Vagina (tissue), 2 donors: ENCODE results near the gene JMJD4. TPM values are rescaled to one million over a fixed set of nuclear protein-coding genes. Genes with fewer than 3 reads are reported as not detected.

Experiments
- DNase-seq, 2 donors: peaks; one replicate each; pipeline ENCODE4 v3.0.0-alpha.2; 2017; ENCODE audit errors: extremely low spot score in 2 of 2
- H3K27ac ChIP-seq: fragments of 200-600 bp; sonication (generic); one replicate; pipeline ENCODE4 v1.5.1; 2019
- H3K27me3 ChIP-seq: fragments of 200-600 bp; sonication (generic); one replicate; pipeline ENCODE4 v1.5.1; 2019
- H3K36me3 ChIP-seq, 2 donors: fragments of 200-600 bp; sonication (generic); one replicate each; pipeline ENCODE4 v1.5.1; 2017 to 2019
- H3K4me1 ChIP-seq: fragments of 200-600 bp; sonication (generic); one replicate; pipeline ENCODE4 v1.5.1; 2019
- H3K4me3 ChIP-seq, 2 donors: fragments of 200-600 bp; sonication (generic); 1 replicate in 1 of 2; 2 replicates in 1 of 2; pipeline ENCODE4 v1.5.1; 2016 to 2019
- H3K9me3 ChIP-seq: fragments of 200-600 bp; sonication (generic); one replicate; pipeline ENCODE4 v1.5.1; 2019
- CTCF ChIP-seq, 3 experiments: fragments of 450-650 bp in 2 of 3; fragments of 200-600 bp in 1 of 3; sonication (generic) in 1 of 3; IDR thresholded peaks; one replicate each; pipeline ENCODE4 v1.5.1; 2017 to 2019; ENCODE audit warnings: antibody characterized with exemption in 3 of 3, mild to moderate bottlenecking in 2 of 3, moderate library complexity in 2 of 3
- POLR2A ChIP-seq, 2 donors: fragments of 450-650 bp; IDR thresholded peaks; one replicate each; pipeline ENCODE4 v1.6.1; 2017; ENCODE audit warnings: antibody characterized with exemption in 2 of 2, mild to moderate bottlenecking in 2 of 2, moderate library complexity in 2 of 2
- POLR2AphosphoS5 ChIP-seq, 2 donors: sonication (generic); formaldehyde crosslinking; IDR thresholded peaks; one replicate each; pipeline ENCODE4 v1.9.0; 2017; ENCODE audit warnings: antibody characterized with exemption in 2 of 2, mild to moderate bottlenecking in 2 of 2, low read depth in 1 of 2; ENCODE audit not compliant: insufficient read depth in 1 of 2
- intact Hi-C: fragments of 100-400 bp; cut with DNase I; formaldehyde crosslinking; loops from one replicate; pipeline ENCODE4 v1.15.1; 2023
- total RNA-seq: library from RNA; depleted of rRNA; stranded (reverse); fragments of >200 nt; gene quantifications from one replicate; pipeline ENCODE4 v1.2.3, GENCODE V29; 2016

The JMJD4 gene
- 18.2 TPM for total RNA-seq

- intact Hi-C loops = loop anchor here (10.0 kb wide), 1 partner anchor 350 kb away; the partner anchor contains the start of gene ARF1
- TF ChIP-seq CTCF (IDR thresholded peaks at IDR 0.05) (no peak), POLR2AphosphoS5 (IDR thresholded peaks at IDR 0.05; ENCODE audit: insufficient read depth in 1 of 2, low read depth in 1 of 2) (peak; percentile 36 to 92), POLR2A (IDR thresholded peaks at IDR 0.05) (peak in 1 of 2 donors; percentile 69)
Observed at GRCh38 chr1:227734856-227735538, at the start of gene JMJD4, which contains the start of gene SNAP47. JMJD4 (minus strand) TSS chr1:227735302; CDS start chr1:227735273, 29 bp downstream. SNAP47 (plus strand) TSS chr1:227735435; CDS start chr1:227747737, 12,302 bp downstream.

GRCh38 chr1:227782226-227782625, 47.1 kb upstream of the JMJD4 start:
- no peak overlapping the region for H3K27ac ChIP-seq
- H3K9me3 ChIP-seq = no peaks in the 10 kb centered on the region
- H3K27me3 ChIP-seq = no peaks in the 10 kb centered on the region
- H3K36me3 ChIP-seq = peaks cover 0 to 7% of the 10 kb centered on the region in 2 donors
- H3K4me1 ChIP-seq = peaks cover 15% of the 10 kb centered on the region
- H3K4me3 ChIP-seq = no peak overlapping the region
- no peak for TF ChIP-seq CTCF (IDR thresholded peaks at IDR 0.05)
- no peak for TF ChIP-seq POLR2A (IDR thresholded peaks at IDR 0.05)
- no peak for TF ChIP-seq POLR2AphosphoS5 (IDR thresholded peaks at IDR 0.05; ENCODE audit: insufficient read depth in 1 of 2, low read depth in 1 of 2)
- DNase-seq = peak in 1 of 2 donors; percentile 84
- intact Hi-C loops = no loop called here

More at GRCh38 chr1:227734856-227735538, at the start of gene JMJD4, which contains the start of gene SNAP47:
- H3K27me3 ChIP-seq = no peaks in the 10 kb centered on the region
- no peaks in the 10 kb centered on the region for H3K9me3 ChIP-seq
- peak; percentile 64 to 89 for DNase-seq
- H3K4me3 ChIP-seq = peak within 1 kb of the TSS; percentile 91 to 92
- H3K4me1 ChIP-seq = peaks cover 39% of the 10 kb centered on the region
- H3K27ac ChIP-seq = peak within 1 kb of the TSS; percentile 92
- peaks cover 0 to 7% of the 10 kb centered on the region in 2 donors for H3K36me3 ChIP-seq

GRCh38 chr1:227781314-227781930, 46.3 kb upstream of the JMJD4 start:
- peaks cover 7% of the 10 kb centered on the region for H3K4me1 ChIP-seq
- peaks cover 0 to 12% of the 10 kb centered on the region in 2 donors for H3K36me3 ChIP-seq
- intact Hi-C loops = no loop called here
- no peaks in the 10 kb centered on the region for H3K27me3 ChIP-seq
- H3K4me3 ChIP-seq = no peak overlapping the region
- no peaks in the 10 kb centered on the region for H3K9me3 ChIP-seq
- no peak overlapping the region for H3K27ac ChIP-seq
- TF ChIP-seq POLR2AphosphoS5 (IDR thresholded peaks at IDR 0.05; ENCODE audit: insufficient read depth in 1 of 2, low read depth in 1 of 2) (no peak), POLR2A (IDR thresholded peaks at IDR 0.05) (no peak), CTCF (IDR thresholded peaks at IDR 0.05) (no peak)
- DNase-seq = no peak

GRCh38 chr1:227780101-227781044, 45.3 kb upstream of the JMJD4 start:
- H3K27me3 ChIP-seq = no peaks in the 10 kb centered on the region
- no peak overlapping the region for H3K27ac ChIP-seq
- H3K36me3 ChIP-seq = peaks cover 0 to 20% of the 10 kb centered on the region in 2 donors
- DNase-seq = peak in 1 of 2 donors; percentile 93
- H3K9me3 ChIP-seq = no peaks in the 10 kb centered on the region
- peaks cover 4% of the 10 kb centered on the region for H3K4me1 ChIP-seq
- TF ChIP-seq CTCF (IDR thresholded peaks at IDR 0.05) (no peak), POLR2AphosphoS5 (IDR thresholded peaks at IDR 0.05; ENCODE audit: insufficient read depth in 1 of 2, low read depth in 1 of 2) (no peak), POLR2A (IDR thresholded peaks at IDR 0.05) (no peak)
- intact Hi-C loops = no loop called here
- no peak overlapping the region for H3K4me3 ChIP-seq
